ENCODE results near the gene SMIM27.
"Not testable (repeated sequence)": the region's sequence is repeated elsewhere in the genome, so short reads cannot be mapped to it uniquely, and the experiment has no call there.

The SMIM27 gene

GRCh38 chr9:32552172-32552872, at the start of gene SMIM27, which contains the start of gene TOPORS:
Gene SMIM27 (plus strand): TSS chr9:32552327. CDS start chr9:32552435, 108 bp downstream.
Gene TOPORS (minus strand): TSS chr9:32552586. CDS start chr9:32552436, 150 bp downstream.
- in situ Hi-C loops (cut with MboI; ENCODE audit: low sequenced_read_pairs) = no loop called here

DNA sequence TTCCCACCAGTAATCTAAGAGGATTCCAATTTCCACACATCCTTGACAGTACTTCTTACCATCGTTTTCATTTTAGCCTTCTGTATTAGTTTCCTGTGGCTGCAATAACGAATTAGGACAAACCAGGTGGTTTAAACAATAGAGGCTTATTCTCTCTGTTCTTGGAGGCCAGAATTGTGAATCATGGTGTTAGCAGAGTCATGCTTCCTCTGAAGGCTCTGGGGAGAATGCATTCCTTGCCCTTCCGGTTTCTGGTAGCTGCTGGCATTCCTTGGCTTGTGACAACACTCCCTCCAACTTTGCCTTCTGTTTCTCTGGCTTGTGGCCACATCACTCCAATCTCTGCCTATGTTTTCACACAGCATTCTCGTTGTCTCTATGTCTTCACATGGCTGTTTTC, 49.7 kb upstream of the SMIM27 start:
- in situ Hi-C loops (cut with MboI; ENCODE audit: low sequenced_read_pairs) = no loop called here

DNA sequence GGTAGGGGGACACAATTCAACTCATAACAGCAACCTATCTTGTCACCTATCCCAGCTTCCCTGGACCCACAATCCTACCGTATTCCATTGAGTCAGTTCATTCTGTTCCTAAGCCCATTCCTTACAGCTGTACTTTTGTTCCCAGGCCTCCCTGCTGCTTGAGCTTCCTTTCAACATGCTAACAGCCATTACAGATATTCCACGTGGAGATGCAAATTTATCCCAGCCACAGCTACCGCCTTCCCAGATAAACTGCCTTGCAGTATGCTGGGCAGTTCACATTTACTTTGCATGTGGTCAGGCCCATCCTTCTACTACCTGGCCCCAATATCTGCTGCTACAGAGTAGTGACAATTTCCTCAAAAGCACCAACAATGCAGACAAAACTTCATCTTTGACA, 49.1 kb upstream of the SMIM27 start:
- in situ Hi-C loops (cut with MboI; ENCODE audit: low sequenced_read_pairs) = no loop called here

DNA sequence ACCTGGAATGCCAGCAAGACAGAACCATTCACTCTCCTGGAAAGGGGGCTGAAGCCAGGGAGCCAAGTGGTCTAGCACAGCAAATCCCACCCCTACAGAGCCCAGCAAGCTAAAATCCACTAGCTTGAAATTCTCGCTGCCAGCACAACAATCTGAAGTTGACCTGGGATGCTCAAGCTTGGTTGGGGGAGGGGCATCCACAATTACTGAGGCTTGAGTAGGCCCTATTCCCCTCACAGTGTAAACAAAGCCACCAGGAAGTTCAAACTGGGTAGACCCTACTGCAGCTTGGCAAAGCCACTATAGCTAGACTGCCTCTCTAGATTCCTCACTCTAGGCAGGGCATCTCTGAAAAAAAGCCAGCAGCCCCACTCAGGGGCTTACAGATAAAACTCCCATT, 43.4 kb upstream of the SMIM27 start:
- in situ Hi-C loops (cut with MboI; ENCODE audit: low sequenced_read_pairs) = no loop called here

DNA sequence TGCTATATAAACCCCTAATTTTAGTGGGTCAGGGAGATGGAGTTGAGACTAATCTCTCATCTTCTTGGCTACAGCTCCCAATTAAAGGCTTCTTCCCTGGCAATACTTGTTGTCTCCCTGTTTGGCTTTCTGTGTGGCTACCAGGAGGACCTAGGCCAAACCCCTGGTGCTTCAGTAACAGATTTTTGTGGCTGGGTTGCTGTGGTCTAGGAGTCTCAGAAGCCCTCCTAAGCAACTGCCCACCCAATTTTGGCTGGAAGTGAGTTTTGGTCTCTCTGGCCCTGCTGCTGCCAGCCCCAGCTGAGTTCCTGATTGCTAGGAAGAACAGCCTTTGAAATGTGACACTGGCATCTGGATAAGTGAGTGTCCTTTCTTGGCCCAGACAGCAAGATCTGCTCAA, 35.9 kb upstream of the SMIM27 start:
- in situ Hi-C loops (cut with MboI; ENCODE audit: low sequenced_read_pairs) = no loop called here

DNA sequence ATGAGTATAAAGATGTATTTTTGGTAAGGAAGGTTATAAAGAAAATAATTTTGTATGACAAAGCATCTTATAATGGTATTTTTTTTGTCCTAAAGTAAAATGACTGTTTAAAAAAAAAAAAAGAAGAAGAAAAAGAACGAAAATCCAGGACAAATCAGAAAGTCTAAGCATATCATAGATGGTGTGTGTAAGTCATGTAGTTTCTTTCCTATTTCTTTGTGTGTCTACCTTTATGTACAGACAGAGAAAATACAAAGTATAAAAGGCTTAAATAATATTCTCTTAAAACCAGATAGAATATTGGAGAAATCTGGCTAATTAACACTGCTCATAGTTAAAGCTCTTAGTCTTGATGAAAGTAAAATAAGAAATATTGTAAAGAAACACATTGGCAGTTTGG, 33.9 kb upstream of the SMIM27 start:
- in situ Hi-C loops (cut with MboI; ENCODE audit: low sequenced_read_pairs) = no loop called here

- in situ Hi-C loops (cut with MboI; ENCODE audit: low sequenced_read_pairs) = no loop called here
Measured at GRCh38 chr9:32523910-32524309, 28.2 kb upstream of the SMIM27 start.

GRCh38 chr9:32524558-32524891, 27.6 kb upstream of the SMIM27 start:
- in situ Hi-C loops (cut with MboI; ENCODE audit: low sequenced_read_pairs) = not testable (repeated sequence)

GRCh38 chr9:32524892-32525708, 27.0 kb upstream of the SMIM27 start:
- in situ Hi-C loops (cut with MboI; ENCODE audit: low sequenced_read_pairs) = no loop called here

DNA sequence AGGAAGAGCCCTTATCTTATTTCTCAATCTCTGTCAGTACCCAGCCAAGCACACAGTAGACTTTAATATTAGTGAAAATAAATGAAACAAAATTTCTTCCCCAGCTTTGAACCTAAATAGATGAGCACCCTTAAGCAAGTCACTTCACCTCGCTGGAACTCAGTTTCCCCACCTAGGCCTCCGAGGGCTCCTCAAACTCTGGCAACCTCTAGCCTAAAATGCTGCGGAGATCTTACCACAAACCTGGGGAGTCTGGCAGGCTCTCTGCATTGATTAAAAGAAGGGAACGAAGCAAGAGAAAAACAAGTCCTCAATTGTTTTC, 26.5 kb upstream of the SMIM27 start:
- in situ Hi-C loops (cut with MboI; ENCODE audit: low sequenced_read_pairs) = no loop called here

DNA sequence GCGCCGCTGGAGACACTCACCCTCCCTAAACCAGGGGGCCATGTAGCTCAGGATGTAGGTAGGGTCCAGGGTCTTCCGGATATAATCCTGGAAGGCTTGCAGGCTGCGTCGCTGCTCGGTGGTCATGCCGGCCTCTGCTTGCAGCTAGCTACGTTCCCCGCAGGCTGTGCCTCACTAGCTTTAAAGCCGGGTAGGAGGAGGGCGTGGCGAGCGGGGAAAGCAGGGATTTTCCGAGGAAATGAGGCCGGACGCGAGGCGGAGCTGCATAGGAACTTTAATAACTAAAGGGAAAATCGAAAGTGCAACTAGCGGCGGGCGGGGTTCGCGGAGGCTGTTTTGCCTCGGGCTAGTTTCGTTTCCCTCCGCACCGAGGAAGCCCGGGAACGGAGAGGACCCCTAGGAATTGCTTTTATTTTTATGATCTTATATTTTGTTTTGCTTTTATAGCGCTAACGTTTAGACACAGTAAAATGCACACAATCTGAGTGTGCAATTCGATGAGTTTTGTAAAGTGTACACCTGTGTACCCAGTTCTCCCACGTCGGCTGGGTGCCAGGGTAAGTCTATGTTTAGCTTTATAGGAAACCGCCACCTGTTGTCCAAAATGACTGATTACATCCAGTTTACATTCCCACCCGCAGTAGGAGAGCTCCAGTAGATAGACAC, 26.0 kb upstream of the SMIM27 start, which contains the start of gene RIGI:
Gene RIGI (minus strand): TSS at position 156 of the 666 bp plus-strand sequence. CDS start 30 bp downstream, at position 126.
- in situ Hi-C loops (cut with MboI; ENCODE audit: low sequenced_read_pairs) = no loop called here

DNA sequence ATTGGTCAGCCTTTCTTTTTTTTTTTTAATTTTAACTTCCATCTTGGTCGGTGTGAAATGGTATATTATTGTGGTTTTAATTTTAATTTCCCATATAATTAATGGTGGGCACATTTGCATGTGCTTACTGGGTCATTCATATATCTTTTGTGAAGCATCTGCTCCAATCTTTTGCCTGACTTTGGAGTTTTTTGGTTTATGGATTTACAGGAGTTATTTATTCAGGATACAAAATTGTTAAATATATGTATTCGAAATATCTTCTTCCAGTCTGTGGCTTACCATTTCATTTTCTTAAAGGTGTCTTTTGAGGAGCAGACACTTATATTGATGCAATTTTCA, 25.4 kb upstream of the SMIM27 start:
- in situ Hi-C loops (cut with MboI; ENCODE audit: low sequenced_read_pairs) = no loop called here

DNA sequence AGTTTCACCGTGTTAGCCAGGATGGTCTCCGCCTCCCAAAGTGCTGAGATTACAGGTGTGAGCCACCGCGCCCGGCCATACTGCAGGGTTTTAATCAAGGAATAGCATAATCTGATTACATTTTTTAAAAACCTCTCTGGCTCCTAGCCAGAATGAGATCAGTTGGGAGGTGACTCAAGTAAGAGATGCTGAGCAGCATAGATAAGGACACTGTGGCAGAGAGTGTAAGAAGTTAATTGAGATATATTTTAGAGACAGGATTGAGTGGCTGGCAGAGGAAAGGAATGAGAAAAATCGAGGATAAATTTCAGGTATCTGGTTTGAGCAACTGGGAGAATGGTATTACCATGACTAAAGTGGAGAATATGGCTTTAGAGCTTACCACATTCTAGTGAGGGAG, 18.8 kb upstream of the SMIM27 start:
- in situ Hi-C loops (cut with MboI; ENCODE audit: low sequenced_read_pairs) = no loop called here

DNA sequence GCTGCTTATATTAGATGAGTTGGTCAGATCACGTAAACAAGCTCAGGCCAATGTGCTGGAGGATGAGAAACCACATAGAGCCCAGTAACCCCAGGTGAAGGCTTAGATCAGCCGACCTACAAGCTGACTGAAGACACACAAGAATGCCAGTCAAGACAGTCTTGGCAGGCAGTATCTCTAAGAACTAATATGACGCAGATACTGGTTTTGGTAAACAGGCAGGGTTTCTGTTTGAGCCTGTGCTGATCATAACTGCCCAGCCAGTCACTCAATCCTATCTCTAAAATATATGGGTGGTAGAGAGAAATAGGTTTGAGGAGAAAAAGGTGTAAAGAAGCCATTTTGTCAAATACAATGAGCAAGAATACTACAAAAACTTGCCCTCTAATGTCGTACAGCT, 18.3 kb upstream of the SMIM27 start:
- in situ Hi-C loops (cut with MboI; ENCODE audit: low sequenced_read_pairs) = no loop called here

- in situ Hi-C loops (cut with MboI; ENCODE audit: low sequenced_read_pairs) = no loop called here
Measured at GRCh38 chr9:32543047-32543446, 9.1 kb upstream of the SMIM27 start.

GRCh38 chr9:32545884-32546283, 6.2 kb upstream of the SMIM27 start:
- in situ Hi-C loops (cut with MboI; ENCODE audit: low sequenced_read_pairs) = no loop called here

DNA sequence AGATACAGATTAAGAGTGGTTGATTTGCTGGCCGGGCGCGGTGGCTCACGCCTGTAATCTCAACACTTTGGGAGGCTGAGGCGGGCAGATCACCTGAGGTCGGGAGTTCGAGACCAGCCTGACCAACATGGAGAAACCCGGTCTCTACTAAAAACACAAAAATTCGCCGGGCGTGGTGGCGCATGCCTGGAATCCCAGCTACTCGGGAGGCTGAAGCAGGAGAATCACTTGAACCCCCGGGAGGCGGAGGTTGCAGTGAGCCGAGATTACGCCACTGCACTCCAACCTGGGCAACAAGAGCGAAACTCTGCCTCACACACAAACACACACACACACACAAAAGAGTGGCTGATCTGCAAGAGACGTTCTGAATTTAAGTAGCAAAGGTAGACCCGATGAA, 3.9 kb upstream of the SMIM27 start:
- in situ Hi-C loops (cut with MboI; ENCODE audit: low sequenced_read_pairs) = not testable (repeated sequence)

GRCh38 chr9:32550150-32550561, 2.0 kb upstream of the SMIM27 start:
- in situ Hi-C loops (cut with MboI; ENCODE audit: low sequenced_read_pairs) = no loop called here

- in situ Hi-C loops (cut with MboI; ENCODE audit: low sequenced_read_pairs) = no loop called here
Measured at GRCh38 chr9:32550562-32551275, 1.4 kb upstream of the SMIM27 start.

- in situ Hi-C loops (cut with MboI; ENCODE audit: low sequenced_read_pairs) = no loop called here
Measured at GRCh38 chr9:32551276-32552051, 663 bp upstream of the SMIM27 start.

DNA sequence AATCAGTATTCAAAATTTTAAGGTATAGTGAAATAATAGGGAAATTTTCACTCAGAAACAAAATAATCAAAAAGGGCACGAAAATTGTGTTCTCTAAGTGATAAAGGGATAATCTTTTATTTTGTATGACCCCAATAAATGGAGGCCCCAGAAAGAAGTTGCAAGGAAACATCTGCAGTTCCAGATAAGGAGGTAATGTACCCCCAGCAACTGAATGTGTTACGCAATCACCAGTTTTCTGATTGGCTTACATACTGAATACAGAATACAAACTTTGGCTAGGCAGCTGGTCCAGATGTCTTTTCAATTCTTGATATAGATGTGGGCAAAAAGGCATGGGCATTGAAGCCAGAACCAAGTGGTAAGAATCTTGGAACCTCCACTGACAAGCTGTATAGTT, 2.0 kb downstream of the SMIM27 start:
- in situ Hi-C loops (cut with MboI; ENCODE audit: low sequenced_read_pairs) = no loop called here
